Esophagus muscularis mucosa (tissue), 4 donors: ENCODE data around the gene FAM107B. TPM values are rescaled to one million over a fixed set of nuclear protein-coding genes. Genes with fewer than 3 reads are reported as not detected.

ENCODE experiments used
- DNase-seq: peaks from one replicate; pipeline ENCODE4 v3.0.0-alpha.2; 2017; ENCODE audit errors: extremely low spot score
- H3K27ac ChIP-seq, 4 donors: fragments of 200-600 bp; sonication (generic); replicated peaks in 1 of 4; 1 replicate in 3 of 4; 2 replicates in 1 of 4; pipeline ENCODE4 v1.5.1; 2016 to 2019; ENCODE audit warnings: mild to moderate bottlenecking in 1 of 4
- H3K27me3 ChIP-seq, 4 donors: fragments of 200-600 bp; sonication (generic); one replicate each; pipeline versions ENCODE4 v1.5.1 to v1.6.0; 2016 to 2019
- H3K36me3 ChIP-seq, 4 donors: fragments of 200-600 bp; sonication (generic); one replicate each; pipeline ENCODE4 v1.5.1; 2016 to 2019
- H3K4me1 ChIP-seq, 4 donors: fragments of 200-600 bp; sonication (generic); one replicate each; pipeline ENCODE4 v1.5.1; 2016 to 2019
- H3K4me3 ChIP-seq, 4 donors: fragments of 200-600 bp; sonication (generic); 1 replicate in 2 of 4; 2 replicates in 2 of 4; pipeline ENCODE4 v1.5.1; 2016 to 2019; ENCODE audit warnings: mild to moderate bottlenecking in 4 of 4, moderate library complexity in 1 of 4
- H3K9me3 ChIP-seq, 4 donors: fragments of 200-600 bp; sonication (generic); 1 replicate in 3 of 4; 2 replicates in 1 of 4; pipeline ENCODE4 v1.5.1; 2016 to 2019
- CTCF ChIP-seq, 3 experiments: fragments of 200-600 bp in 2 of 3; fragments of 450-650 bp in 1 of 3; sonication (generic) in 2 of 3; IDR thresholded peaks; one replicate each; pipeline ENCODE4 v1.5.1; 2017 to 2019; ENCODE audit warnings: antibody characterized with exemption in 3 of 3, mild to moderate bottlenecking in 2 of 3, moderate library complexity in 1 of 3
- EP300 ChIP-seq: sonication (generic); formaldehyde crosslinking; IDR thresholded peaks from one replicate; pipeline ENCODE4 v1.6.1; 2017; ENCODE audit warnings: antibody characterized with exemption
- POLR2A ChIP-seq: fragments of 450-650 bp; IDR thresholded peaks from one replicate; pipeline ENCODE4 v1.6.1; 2017; ENCODE audit warnings: antibody characterized with exemption, moderate library complexity, mild to moderate bottlenecking, low read depth
- POLR2AphosphoS5 ChIP-seq, 2 donors: sonication (generic); formaldehyde crosslinking; IDR thresholded peaks; one replicate each; pipeline ENCODE4 v1.6.1; 2017; ENCODE audit warnings: antibody characterized with exemption in 2 of 2
- WGBS: methylation state at CpG from one replicate; pipeline ENCODE4 v1.1.5; 2018; 5-methylcytosine and 5-hydroxymethylcytosine counted together
- intact Hi-C: fragments of 100-400 bp; cut with DNase I; formaldehyde crosslinking; loops from one replicate; pipeline ENCODE4 v1.15.1; 2023
- total RNA-seq, 4 donors: library from RNA; depleted of rRNA; stranded (reverse); fragments of >200 nt; gene quantifications; one replicate each; pipeline versions ENCODE4 v1.1.0 to v1.2.1, GENCODE V29; 2016

FAM107B gene
- total RNA-seq, 4 donors from 2014 or later, result 7.5 to 14.1 (median 9.4) TPM

DNA sequence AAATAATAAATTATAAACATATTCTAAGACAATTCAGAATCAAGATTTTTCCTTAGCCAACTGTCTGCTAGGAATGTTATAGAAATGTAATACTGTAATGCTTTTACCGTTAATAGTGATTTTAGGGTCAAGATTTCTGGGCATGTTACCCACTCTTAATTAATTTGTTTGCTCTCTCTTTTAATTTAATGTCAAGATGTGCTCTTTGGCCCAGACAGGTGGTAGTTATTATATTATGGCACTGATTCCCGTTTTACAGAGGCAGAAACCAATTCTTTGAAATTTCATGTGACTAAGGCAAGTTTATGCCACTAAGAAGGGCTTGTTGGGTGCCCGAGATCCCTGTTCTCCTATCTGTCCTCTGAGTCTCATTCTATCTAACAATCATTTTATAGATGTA is 959 bp upstream of the FAM107B start:
- WGBS, result 83% methylated on average over 3 of the region's 3 CpGs
- H3K27me3 ChIP-seq, result no peaks in the 10 kb centered on the region
- H3K4me1 ChIP-seq, result peaks cover 0 to 10% (median 6%) of the 10 kb centered on the region in 4 donors
- no peak overlapping the region for H3K27ac ChIP-seq
- intact Hi-C loops, result no loop called here
- no peaks in the 10 kb centered on the region for H3K9me3 ChIP-seq
- TF ChIP-seq POLR2AphosphoS5 (IDR thresholded peaks at IDR 0.05) (no peak), POLR2A (no peak), CTCF (IDR thresholded peaks at IDR 0.05) (no peak), EP300 (no peak)
- peak; percentile 8 for DNase-seq
- H3K36me3 ChIP-seq, result no peaks in the 10 kb centered on the region
- H3K4me3 ChIP-seq, result no peak overlapping the region

DNA sequence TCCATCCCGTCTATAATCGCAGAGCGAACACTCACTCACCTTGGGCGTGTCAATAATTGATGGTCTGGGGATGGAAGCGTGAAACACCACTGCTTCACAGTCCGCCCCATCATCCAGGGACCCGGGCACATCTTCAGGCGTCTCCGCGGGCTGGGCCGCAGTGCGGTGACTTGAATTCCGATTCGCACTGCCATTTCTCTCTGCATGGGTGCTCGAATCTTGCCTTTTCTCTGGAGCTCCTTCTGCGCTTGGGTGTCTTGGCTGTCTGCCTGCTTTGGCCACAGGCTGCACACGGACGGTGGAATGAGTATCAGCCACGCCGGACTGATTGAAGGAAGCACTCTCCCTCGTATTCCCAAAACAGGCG is 500 bp downstream of the FAM107B start:
- Histone ChIP-seq H3K27ac (no peak overlapping the region), H3K9me3 (no peaks in the 10 kb centered on the region), H3K4me1 (peaks cover 0 to 7% (median 2%) of the 10 kb centered on the region in 4 donors), H3K27me3 (no peaks in the 10 kb centered on the region), H3K36me3 (no peaks in the 10 kb centered on the region), H3K4me3 (no peak overlapping the region)
- no peak for DNase-seq
- TF ChIP-seq POLR2AphosphoS5 (IDR thresholded peaks at IDR 0.05) (no peak), EP300 (no peak), POLR2A (no peak), CTCF (IDR thresholded peaks at IDR 0.05) (no peak)
- WGBS, result 90% methylated on average over 22 of the region's 22 CpGs
- intact Hi-C loops, result no loop called here

DNA sequence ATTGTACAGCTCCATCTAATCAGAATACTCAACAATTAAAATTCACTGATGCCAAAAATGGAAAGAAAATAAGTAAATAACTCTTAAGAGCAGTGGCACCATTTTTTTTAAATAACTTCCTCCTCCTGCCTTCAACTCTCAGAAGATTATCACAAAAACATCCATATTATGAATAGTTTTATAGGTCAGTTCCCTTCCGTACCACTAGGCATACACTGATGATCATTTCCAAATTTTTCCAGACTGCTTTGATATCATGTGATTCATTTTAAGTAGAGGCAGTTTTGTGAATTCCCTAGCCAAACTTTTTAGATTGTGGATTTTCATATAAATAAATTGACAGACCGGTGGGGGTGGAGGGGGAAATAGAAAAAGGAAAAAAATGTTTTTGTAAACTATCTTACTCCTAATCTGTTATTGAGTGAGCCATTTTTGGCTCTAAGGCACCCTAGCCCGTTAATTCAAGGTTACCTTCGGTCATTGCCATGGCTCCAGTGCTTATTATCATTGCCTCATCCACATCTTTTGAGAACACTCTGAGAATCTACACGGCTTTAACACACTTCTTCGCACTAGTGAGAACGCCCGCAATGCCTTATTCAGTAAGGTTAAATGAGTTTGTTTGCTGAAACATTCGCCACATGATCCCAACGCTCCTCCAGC is 1.0 kb downstream of the FAM107B start:
- WGBS, result 71% methylated on average over 10 of the region's 10 CpGs
- no peak overlapping the region for H3K27ac ChIP-seq
- H3K4me1 ChIP-seq, result peaks cover 0 to 2% (median 0%) of the 10 kb centered on the region in 4 donors
- H3K36me3 ChIP-seq, result no peaks in the 10 kb centered on the region
- TF ChIP-seq POLR2AphosphoS5 (IDR thresholded peaks at IDR 0.05) (no peak), CTCF (IDR thresholded peaks at IDR 0.05) (peak in 1 of 3 experiments; percentile 20), EP300 (no peak)
- intact Hi-C loops, result no loop called here
- no peaks in the 10 kb centered on the region for H3K9me3 ChIP-seq
- no peaks in the 10 kb centered on the region for H3K27me3 ChIP-seq
- H3K4me3 ChIP-seq, result no peak overlapping the region
- DNase-seq, result peak; percentile 88

GRCh38 chr10:14772399-14772798 is 2.3 kb downstream of the FAM107B start:
- peak; percentile 42 for DNase-seq
- WGBS, result 83% methylated on average over 7 of the region's 7 CpGs

More at GRCh38 chr10:14772399-14772798, 2.3 kb downstream of the FAM107B start:
- Histone ChIP-seq H3K27me3 (no peaks in the 10 kb centered on the region), H3K4me1 (no peaks in the 10 kb centered on the region), H3K36me3 (no peaks in the 10 kb centered on the region), H3K27ac (no peak overlapping the region), H3K4me3 (no peak overlapping the region), H3K9me3 (no peaks in the 10 kb centered on the region)
- TF ChIP-seq POLR2A (no peak), POLR2AphosphoS5 (IDR thresholded peaks at IDR 0.05) (no peak), EP300 (no peak), CTCF (IDR thresholded peaks at IDR 0.05) (no peak)
- intact Hi-C loops, result no loop called here
